GM18508 (cell line): Measurements from ENCODE around the gene NINL.
"Not testable (repeated sequence)": the region's sequence is repeated elsewhere in the genome, so short reads cannot be mapped to it uniquely, and the experiment has no call there.

ENCODE experiments used
- ATAC-seq: cut with Tn5 transposase; IDR thresholded peaks from one replicate; pipeline ENCODE4 v1.9.1; 2021; ENCODE audit warnings: moderate number of reproducible peaks; ENCODE audit not compliant: insufficient read depth, unreplicated experiment

NINL gene

GRCh38 chr20:25489221-25489871, 96.0 kb downstream of the NINL start:
- ATAC-seq: no peak

GRCh38 chr20:25487975-25488374, 97.4 kb downstream of the NINL start:
- ATAC-seq: no peak

- no peak for ATAC-seq
Observed at GRCh38 chr20:25487306-25487705, 98.0 kb downstream of the NINL start.

- ATAC-seq: no peak
Observed at GRCh38 chr20:25486377-25486776, 99.0 kb downstream of the NINL start.

GRCh38 chr20:25485872-25486271, 99.5 kb downstream of the NINL start:
- no peak for ATAC-seq

- ATAC-seq: no peak
Observed at GRCh38 chr20:25484911-25485511, 100.3 kb downstream of the NINL start.

GRCh38 chr20:25484224-25484846, 101.0 kb downstream of the NINL start:
- no peak for ATAC-seq

- no peak for ATAC-seq
Observed at GRCh38 chr20:25483431-25484132, 101.7 kb downstream of the NINL start.

- ATAC-seq: no peak
Observed at GRCh38 chr20:25481918-25482253, 103.4 kb downstream of the NINL start.

- ATAC-seq: no peak
Observed at GRCh38 chr20:25481235-25481917, 104.0 kb downstream of the NINL start.

- ATAC-seq: no peak
Observed at GRCh38 chr20:25480797-25481196, 104.5 kb downstream of the NINL start.

GRCh38 chr20:25480156-25480555, 105.2 kb downstream of the NINL start:
- no peak for ATAC-seq

- no peak for ATAC-seq
Observed at GRCh38 chr20:25479638-25480037, 105.7 kb downstream of the NINL start.

GRCh38 chr20:25478889-25479568, 106.3 kb downstream of the NINL start:
- no peak for ATAC-seq

GRCh38 chr20:25477014-25477882, 108.1 kb downstream of the NINL start:
- ATAC-seq: no peak

- ATAC-seq: no peak
Observed at GRCh38 chr20:25476106-25477013, 109.0 kb downstream of the NINL start.

- ATAC-seq: not testable (repeated sequence)
Observed at GRCh38 chr20:25473297-25473696, 112.0 kb downstream of the NINL start.

- no peak for ATAC-seq
Observed at GRCh38 chr20:25471020-25471419, 114.3 kb downstream of the NINL start.
